Midbrain (tissue), 1 donor: ENCODE measurements around the gene TMEM207.
"Not testable (repeated sequence)": the region's sequence is repeated elsewhere in the genome, so short reads cannot be mapped to it uniquely, and the experiment has no call there.

Source experiments
- DNase-seq: peaks from one replicate; lab custom pipeline; 2025; lab: John Stamatoyannopoulos, UW

The TMEM207 gene

DNA sequence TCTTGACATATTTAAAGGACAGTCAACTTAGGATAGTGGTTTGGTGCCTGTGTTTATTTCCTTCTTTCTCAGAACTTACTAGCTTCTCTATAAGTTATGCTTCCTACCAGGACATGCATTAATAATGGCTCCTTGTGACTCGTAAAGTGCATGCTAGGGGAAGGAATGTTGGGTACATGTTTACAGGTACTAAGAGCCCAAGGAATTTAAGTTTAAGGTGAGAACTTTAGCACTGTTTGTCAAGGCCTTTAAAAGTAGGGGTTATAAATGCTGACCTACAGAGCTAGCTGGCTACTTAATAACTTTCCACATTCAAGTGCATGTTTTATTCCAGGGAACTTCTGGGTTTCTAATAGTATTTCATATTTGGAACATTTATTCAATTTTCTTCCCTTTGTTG lies at the start of gene TMEM207:
TMEM207 (minus strand) TSS at position 101 of the 400 bp plus-strand sequence; CDS start at position 9, 92 bp downstream.
- no peak for DNase-seq

- no peak for DNase-seq
Measured at GRCh38 chr3:190499122-190499521, 49.4 kb upstream of the TMEM207 start.

- no peak for DNase-seq
Measured at GRCh38 chr3:190498293-190498692, 48.6 kb upstream of the TMEM207 start.

GRCh38 chr3:190497811-190498210 lies 48.1 kb upstream of the TMEM207 start:
- DNase-seq: no peak

GRCh38 chr3:190496859-190497258 lies 47.2 kb upstream of the TMEM207 start:
- DNase-seq: no peak

GRCh38 chr3:190495796-190496195 lies 46.1 kb upstream of the TMEM207 start:
- DNase-seq: no peak

DNA sequence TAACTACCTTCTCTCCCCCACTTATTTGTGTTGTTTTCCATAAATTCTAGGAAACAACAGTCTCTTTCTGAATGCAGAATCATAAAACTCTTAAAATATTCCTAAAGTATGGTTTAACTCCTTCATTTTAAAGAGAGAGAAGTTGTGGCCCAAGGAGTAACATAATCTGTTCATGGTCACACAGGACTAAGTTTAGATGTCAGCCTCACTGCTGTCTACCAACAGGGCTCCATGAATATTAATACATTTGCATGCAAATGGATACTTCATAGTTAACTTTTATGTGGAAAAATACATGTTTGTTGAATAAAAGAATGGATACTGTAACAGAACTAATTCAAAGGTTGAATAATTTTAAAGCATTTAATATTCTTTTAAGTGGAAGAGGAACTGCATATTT lies 45.7 kb upstream of the TMEM207 start:
- no peak for DNase-seq

DNA sequence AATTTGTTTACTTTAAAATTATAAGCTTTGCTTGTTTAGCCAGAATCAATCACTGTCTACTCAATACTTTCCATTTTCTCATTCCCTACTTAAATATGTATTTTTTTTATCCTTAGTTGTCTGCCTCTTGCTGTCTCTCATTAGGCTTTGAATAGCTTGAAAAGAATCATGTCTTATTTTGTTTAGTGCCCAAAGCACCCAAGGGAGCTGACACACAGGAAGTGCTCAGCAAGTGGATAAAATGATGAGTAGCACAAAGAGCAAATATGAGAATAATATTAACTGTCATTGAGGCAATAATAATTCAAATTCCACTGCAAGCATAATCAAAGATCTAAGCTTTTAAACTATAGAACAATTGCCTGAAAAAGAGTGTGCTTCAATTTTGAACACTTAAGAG lies 45.2 kb upstream of the TMEM207 start:
- no peak for DNase-seq

DNA sequence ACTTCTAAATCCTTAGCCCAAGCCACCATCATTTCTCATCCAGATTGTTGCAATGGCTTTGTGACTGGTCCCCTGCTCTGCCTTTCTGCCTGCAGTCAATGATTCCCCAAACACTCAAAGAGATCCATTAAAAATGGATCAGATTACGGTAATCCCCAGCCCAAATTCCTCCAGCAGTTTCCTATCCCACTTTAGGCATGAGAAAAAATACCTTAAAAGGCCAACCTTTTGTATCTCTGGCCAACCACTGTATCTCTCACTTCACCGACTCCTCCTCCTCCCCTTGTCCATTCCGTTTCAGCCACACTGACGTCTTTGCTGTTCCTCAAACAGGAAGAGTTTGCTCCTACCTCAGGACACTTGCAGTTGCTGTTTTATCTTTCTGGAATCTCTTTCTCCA lies 43.3 kb upstream of the TMEM207 start:
- DNase-seq: no peak

- no peak for DNase-seq
Measured at GRCh38 chr3:190492129-190492528, 42.4 kb upstream of the TMEM207 start.

DNA sequence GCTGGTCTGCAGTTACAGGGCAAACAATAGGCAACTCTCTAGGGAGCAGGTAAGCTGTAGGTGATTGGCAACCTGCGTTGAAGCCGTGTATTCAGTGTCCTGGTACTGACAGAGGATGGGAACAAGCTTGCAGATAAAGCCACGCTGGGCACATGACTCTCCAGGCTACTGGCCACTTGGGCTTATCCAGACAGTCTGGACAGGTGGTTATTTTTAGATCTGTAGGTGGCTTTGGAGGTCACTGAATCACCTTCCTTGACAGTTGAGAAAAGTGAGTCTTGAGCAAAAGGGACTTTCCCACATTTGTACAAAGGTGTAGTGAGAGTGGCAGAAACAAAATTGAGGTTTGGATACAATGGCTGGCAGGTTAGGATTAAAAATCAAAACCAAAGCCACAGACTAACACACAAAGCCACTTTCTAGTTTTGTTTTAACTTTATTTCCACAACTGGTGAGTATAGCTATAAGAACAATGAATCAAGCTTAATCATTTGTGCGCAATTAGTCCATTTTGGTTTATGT lies 41.9 kb upstream of the TMEM207 start:
- no peak for DNase-seq

GRCh38 chr3:190486908-190487607 lies 37.4 kb upstream of the TMEM207 start:
- no peak for DNase-seq

DNA sequence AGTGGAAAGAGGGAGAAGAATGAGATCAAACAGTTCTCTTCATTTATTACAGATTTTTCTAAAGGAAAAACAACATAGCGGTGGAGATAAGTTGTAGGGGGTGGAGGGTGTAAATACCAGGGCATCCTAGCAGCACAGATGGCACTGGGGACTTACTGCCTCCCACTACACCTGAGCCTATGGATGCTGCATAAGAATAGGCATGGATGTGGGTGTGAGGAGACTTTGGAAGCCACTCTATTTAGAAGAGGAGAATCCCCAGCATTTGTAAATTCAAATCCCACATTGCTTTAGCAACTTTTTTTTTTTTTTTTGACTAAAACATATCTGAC lies 36.8 kb upstream of the TMEM207 start:
- no peak for DNase-seq

DNA sequence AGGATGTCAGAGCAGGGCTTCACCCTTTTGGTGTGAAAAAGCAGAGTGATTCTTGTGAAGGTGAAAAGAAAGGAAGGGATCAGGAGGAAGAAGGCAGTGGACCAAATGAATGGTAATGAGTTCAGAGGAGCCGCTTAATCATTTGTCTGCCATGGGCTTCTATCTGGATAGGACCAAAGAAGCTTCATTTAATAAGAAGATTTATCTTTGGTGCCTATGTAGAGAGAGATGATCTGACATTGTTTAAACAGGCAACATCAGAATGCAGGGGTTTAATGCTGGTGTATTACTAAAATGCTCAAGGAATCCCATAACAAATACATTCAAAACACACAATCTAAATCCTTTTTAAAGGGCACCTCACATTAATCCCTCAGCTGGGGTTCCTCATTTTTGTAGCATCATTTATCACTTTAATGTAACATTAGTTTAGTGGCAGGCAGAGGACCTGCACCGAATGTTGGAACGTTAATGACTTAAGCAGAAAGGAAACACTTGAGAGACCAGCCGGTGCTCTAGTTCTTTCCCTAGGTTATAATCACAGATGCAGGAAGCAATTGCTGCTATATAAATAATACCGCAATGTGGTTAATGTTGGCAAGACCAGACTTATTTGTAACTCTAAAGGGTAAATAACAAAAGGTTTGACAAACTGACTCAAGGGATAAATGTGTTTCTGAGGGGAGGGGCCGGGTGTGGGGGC lies 36.3 kb upstream of the TMEM207 start:
- DNase-seq: no peak

DNA sequence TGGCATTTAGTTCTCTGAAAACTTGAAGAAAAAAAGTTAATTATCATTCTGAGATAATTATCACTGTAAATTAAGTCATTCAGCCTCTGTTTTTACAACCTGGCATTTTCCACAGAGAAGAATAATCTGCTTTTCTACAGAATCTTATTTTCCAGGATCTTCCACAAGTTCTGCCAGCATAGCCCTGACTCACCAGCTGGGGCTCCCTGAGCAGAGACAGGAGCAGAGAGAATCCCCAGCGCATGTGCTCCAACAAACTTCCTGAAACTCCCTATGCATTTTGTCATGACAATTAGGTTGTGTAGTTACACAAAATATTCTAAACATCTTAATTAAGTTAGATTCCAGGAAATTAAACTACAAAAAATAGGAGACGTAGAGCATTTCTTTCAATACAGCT lies 32.1 kb upstream of the TMEM207 start:
- DNase-seq: no peak

- DNase-seq: not testable (repeated sequence)
Measured at GRCh38 chr3:190473261-190473660, 23.6 kb upstream of the TMEM207 start.

GRCh38 chr3:190467922-190468321 lies 18.2 kb upstream of the TMEM207 start:
- no peak for DNase-seq

DNA sequence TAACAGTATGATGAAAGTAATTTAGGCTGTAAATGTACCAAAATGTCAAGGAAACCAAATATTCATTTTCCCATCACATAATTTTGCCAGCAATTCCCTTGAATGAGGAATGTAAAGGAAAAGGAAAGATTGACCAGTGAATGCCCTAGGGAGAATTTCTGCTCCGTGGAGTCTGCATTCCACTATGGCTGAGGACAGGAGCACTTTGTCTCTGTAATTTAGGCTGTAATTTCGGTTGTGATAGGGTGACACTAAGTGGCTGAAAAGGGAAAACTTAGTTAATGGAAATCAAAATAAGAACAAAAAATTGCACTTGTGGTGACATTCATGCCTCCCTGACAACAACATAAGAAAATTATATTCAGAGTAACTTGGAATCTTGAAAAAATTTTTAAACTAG lies 8.3 kb upstream of the TMEM207 start:
- DNase-seq: no peak

- DNase-seq: no peak
Measured at GRCh38 chr3:190456770-190457169, 7.1 kb upstream of the TMEM207 start.

DNA sequence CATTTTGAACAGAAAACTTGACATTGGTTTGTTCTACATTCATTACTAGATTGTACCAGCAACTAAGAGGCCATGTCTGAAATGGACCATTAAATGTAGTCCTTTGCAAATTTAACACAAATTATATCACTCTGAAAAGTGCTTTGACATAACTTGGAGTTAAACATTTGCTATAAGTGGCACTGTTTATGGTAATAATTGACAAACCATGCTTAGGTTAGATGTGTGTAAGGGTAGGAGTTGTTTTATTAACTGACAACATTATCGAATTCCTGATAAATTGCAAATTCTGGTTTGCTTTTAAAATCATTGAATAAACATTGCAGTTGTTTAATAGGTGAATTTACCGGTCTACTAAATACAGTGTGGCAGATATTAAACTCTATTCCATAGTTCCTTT lies 6.1 kb upstream of the TMEM207 start:
- no peak for DNase-seq

GRCh38 chr3:190448256-190448655 lies 1.4 kb downstream of the TMEM207 start:
- no peak for DNase-seq

GRCh38 chr3:190446573-190447279 lies 3.0 kb downstream of the TMEM207 start:
- DNase-seq: no peak

- no peak for DNase-seq
Measured at GRCh38 chr3:190444576-190445145, 5.0 kb downstream of the TMEM207 start.
